ENCODE measurements around the gene SERPINB5.

SERPINB5 gene

DNA sequence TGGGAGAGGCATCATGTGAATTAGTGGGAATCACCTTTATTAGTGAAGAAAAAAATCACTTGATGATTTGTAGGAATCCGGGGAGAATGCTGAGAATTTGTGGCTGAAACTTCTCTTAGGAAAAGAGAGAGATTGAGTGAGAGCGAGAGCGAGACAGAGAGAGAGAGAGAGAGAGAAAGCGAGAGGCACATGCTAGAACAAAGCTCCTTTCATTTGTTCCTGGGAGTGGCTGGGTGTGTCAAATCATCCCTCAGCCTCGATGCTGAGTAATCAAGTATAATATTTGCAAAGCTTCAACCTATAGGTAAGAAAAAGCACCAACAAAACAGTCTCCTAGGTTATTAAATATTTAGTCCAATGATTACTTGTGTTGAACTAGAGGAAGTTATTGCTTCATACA, 4.4 kb upstream of the SERPINB5 start:
- no peak for DNase-seq

DNA sequence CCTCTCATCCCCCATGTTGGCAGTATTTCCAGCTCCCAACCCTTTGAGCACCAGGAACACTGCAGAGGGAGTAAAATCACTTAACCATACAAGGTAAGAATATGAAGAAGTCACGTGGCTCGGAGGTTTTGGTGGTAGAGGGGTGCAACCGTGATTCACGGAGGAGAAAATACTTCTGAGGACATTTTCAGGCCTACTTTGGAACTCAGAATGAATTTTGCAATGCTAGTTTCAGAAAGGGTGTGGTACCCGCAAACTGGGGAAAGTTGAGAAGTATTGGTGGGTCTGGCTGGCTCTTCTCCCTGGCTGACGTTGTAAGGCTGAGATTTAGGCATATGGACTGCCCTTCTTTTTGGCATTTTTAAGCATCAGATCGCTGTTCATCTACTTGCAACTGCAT, 442 bp downstream of the SERPINB5 start:
- no peak for DNase-seq

DNA sequence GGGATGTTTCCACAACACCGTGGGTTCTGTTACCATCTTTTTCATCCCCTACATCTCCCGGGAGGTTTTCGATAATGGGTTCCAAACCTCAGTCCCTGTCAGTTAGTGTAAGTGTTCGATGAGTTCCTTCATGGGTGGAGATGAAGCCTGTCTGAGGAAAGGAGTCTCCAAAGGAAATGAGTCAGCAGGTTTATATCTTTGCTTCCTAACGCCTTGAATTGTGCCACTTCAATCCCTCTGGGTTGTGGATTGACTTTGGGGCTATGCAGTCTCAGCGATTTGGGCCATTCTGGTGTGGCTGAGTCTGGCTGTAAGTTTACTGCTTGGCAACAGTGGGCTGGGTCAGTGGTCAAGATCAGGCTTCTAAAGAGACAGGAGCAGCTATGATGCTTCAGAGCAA, 1.2 kb downstream of the SERPINB5 start:
- DNase-seq = no peak

DNA sequence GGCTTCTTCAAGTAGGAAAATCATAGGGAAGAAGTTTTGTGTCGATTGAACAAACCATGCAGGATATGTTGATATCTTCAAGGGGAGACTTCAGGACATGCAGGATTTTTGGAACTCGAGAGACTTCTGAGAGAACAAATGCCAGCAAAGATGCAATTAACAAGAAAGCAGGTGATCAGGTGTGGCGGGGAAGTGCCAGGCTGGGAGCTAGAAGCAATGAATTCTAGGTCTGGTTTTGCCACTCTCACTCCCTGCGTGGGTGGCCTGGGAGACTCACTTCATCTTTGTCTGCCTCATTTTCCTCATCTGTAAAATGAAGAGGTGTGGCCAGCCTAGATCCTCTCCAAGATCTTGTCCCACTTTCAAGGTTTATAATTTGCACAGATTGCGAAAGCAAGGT, 3.1 kb downstream of the SERPINB5 start:
- DNase-seq = no peak

DNA sequence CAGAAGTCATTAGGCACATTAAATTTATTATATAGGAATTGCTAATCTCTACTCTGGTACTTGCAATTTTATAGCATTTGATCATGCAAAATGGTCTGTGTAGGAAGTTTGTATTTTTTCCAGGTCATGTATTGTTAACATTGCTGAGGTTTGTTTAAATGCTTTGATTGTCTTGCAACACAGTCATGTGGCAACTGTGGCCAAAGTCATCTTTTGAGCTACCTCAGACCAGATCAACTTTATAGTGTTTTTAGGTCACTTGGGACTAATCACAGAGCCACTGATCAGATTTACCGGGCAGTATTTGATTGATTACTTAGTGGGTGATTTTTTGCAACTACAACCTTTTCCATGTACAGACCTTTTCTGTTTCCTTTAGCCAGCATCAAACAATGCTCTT, 3.7 kb downstream of the SERPINB5 start:
- DNase-seq = no peak

DNA sequence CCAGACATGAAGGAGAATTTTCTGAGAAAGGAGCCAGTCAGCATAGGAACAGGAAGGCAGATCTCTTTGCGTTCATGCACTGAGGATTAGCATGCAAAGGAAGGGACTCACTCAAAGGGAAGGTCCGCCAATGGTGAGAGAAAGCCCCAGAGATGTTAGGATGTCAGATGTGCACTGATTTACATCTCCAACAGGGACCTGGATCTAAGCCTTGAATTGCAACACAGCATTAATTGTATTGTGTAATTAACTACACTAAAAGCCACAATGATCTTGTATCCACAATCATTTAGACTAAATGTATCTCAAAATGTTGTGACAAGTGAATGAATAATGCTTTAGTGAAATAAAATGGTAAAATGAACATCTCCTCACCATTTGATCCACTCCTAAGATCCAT, 4.2 kb downstream of the SERPINB5 start:
- no peak for DNase-seq

DNA sequence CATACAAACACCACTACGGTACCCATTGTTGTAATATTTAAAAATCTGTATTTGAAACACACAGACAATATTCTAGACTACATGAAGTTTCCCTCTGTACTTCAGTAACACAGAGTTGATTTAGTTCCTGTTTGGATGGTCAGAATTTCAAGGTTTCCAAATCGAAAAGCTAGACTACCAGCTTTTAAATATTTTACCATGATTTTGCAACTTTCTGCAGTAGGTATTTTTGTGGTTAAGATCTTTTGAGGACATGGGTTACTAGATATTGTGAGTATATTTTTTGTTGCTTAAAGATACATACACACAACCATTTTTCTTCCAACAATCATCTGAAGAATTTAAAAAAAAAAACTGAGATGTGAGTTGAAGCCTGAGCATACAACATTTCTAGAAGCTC, 10.9 kb downstream of the SERPINB5 start:
- no peak for DNase-seq

DNA sequence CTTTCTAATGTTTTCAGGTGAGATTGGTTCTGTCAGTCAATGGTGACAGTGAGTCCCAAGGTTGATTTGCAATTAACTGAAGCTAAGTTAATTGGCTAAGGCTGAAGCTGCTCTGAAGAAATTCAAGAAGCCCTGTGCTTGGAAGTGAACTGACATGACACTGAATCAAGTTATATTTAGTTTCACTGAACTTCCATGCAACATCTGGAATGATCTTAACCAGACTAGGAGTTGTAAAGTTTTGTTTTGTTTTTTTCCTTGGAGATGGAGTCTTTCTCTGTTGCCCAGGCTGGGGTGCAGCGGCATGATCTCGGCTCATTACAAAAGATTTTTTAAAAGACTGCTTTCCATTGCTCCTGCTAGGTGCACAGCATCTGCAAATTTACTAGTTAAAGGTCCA, 11.4 kb downstream of the SERPINB5 start:
- no peak for DNase-seq

DNA sequence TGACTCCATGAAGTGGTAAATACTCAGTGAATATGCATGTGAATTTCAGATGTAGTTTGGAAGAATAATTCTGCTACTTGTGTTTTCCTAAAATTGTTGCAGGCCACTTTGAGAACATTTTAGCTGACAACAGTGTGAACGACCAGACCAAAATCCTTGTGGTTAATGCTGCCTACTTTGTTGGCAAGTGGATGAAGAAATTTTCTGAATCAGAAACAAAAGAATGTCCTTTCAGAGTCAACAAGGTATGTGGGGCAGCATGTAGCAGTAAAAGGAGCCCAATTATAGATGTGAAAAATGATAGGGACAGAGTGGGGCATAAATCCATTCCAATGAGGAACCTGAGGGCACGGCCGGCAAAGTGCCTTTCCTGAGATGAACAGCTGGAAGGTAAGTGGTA, 16.1 kb downstream of the SERPINB5 start:
- DNase-seq = no peak

DNA sequence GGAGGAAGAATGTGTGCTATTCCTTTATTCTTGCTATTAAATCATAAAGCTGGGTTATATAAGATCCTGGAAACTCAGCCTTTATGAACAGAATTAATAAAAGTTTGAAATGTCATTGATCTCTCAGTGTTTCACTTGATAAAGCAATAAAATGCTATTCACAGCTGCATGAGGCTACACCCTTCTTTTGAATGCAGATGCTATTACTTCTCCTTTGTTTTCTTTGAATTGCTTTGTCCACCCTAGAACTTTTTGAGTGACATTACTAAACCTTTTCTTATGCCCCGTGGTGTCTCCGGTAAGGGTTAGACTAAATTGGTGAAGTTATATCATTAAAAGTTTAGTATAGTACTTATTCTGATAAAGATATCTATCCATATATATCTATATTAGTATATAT, 18.9 kb downstream of the SERPINB5 start:
- DNase-seq = no peak

DNA sequence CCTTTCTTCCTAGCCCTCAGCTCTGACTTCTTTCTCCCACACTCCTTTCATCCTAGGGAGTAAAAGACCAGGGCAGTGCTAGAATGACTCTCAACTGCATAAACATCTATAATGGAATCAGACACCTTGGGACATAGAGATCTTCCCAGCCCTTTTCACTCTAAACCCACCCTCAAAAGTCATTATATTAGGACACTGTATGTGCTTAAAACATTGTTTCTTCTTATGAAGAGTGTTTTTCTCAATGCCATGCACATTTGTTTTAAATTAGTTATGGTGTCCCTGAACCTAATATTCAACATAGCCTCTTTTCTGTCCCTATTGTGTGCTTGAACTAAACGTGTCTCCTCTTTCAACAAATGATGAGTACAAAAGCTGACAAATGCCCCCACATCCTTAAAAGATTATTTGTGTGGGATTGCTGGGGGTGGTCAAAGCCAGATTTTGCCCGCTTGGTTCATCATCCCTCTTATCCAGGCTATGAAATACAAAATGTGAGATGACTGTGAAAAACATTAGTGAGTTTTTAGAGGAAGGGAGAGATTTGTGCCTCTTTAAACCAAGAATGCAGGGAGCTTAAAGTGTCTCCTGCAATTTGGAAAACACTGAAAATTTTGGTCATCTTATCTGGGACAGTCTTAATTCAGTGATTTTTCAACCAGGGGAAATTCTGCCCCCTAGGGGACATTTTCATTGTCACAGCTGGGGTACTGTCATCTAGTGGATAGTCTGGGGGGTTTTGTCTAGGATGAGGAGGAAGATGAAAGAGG, 29.0 kb downstream of the SERPINB5 start:
- DNase-seq = peak; percentile 23 to 46

DNA sequence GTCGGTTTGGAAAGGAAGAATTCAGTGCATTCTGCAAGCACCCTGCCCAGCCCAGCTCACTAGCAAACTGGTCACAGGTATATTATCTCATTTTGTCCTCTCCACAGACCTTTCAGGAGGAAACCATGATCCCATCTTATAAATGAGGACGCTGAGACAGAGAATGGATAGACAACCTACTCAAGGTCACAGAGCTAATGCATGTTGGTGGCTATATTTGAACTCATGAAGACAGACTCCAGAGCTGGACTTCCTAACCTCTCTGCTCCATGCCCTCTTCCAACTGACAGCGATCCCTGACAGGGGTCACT, 29.5 kb downstream of the SERPINB5 start:
- no peak for DNase-seq

DNA sequence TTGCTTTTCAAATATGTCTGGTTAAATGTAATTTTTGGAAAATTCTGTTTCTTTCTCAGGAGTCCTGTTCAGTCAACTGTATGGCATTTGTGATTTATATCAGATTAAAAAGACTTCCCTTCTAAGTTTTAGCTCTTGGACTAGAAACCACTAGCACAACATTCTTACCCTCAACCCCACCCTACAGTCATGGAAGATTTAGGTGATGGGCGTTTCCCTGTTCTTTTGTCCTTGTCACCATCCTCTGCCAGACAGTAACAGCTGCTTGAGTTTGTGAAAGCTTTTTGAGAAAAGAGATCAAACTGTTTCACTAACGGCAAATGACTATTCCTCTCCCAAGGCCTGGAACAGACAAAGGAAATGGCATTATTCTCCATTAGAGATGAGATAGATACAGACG, 31.8 kb downstream of the SERPINB5 start:
- no peak for DNase-seq

DNA sequence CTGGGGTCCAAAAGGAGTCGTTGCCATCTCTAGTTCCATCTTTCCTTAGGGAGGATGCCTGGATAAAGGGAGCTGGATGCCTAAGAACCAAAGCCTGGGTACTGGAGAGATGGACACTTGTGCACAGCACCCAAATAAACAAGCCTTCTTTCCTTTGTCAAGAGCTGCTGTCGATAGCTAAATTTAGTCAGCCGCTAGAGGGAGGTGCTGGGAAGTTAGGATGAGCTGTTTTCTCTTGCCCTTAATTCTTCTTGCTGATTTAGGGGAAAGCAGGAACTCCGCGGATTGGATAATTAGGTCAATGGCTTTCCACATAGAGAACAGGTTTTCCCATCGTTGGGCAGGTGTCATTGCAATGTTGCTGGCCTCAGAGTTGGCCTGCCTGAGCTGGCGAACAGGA, 34.5 kb downstream of the SERPINB5 start:
- DNase-seq = peak in 1 of 2 experiments; percentile 9

DNA sequence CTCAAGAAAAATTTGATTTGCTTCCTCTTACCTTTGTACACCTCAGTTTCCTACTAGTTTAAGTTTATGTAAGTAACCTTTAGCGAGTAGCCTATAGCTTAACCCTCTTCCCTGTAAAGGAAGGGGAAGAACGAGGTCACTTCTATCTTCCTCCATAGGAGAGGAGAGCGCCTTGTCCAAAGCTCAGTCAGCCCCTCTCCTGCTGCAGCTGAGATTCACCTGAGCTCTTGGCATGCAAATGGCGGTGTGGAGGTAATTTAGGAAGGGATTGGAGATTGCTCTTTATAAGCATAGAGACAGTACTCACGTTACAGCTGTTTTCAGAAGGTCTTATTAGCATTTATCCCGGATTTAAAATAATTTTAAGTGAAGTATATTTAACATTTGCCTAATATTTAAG, 37.6 kb downstream of the SERPINB5 start:
- no peak for DNase-seq

DNA sequence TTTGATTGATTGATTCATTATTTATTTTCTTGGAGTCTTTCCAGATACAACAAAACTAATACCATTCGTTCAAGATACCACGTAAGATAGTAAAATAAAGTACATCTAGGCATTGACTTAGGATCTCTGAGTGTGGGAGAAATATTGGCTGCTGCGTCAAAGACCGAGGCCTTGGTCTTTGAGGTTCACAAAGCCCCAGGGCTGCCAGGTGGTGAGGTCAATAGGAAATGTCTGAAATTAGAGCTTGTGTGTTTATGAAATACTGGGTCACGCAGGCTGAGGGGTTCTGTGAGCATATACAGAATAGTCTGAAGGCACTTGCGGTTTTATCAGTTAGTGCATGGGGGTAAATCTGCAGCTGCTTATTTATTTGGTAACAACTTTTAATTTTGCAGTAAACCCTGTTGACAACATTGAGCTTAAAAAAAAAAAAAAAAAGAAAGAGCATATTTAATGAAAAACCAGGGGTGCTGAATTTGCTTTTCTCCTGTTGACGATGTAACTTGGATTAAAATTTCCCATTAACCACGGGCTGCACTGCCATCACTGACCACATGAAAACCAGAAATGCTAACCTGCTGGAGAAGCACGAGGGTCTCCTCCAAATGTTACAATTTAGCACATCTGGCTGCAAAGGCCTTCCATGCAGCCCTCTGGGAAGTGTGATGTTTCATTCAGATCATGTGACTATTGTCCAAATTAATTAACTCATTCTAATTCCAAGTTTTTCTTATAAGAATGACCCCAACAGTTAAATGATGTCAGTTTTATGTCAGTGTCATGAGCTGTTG, 38.3 kb downstream of the SERPINB5 start:
- DNase-seq = no peak

DNA sequence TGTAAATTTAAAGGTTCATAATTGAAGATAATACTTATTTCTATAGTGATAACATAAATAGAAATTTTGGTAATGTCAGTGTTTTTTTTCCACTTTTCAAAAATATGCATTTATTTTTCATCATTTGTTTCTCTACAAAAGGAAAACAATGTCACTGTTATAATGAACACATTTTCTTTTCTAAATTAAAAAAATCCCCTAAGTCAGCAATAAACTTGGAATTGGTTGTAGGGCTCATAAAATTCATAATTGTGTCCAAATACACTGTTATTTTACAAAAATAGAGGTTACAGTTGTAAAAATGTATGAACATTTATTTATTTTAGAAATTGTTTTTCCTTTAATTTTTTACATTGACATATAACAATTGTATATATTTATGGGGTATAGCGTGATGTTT, 39.0 kb downstream of the SERPINB5 start:
- no peak for DNase-seq

DNA sequence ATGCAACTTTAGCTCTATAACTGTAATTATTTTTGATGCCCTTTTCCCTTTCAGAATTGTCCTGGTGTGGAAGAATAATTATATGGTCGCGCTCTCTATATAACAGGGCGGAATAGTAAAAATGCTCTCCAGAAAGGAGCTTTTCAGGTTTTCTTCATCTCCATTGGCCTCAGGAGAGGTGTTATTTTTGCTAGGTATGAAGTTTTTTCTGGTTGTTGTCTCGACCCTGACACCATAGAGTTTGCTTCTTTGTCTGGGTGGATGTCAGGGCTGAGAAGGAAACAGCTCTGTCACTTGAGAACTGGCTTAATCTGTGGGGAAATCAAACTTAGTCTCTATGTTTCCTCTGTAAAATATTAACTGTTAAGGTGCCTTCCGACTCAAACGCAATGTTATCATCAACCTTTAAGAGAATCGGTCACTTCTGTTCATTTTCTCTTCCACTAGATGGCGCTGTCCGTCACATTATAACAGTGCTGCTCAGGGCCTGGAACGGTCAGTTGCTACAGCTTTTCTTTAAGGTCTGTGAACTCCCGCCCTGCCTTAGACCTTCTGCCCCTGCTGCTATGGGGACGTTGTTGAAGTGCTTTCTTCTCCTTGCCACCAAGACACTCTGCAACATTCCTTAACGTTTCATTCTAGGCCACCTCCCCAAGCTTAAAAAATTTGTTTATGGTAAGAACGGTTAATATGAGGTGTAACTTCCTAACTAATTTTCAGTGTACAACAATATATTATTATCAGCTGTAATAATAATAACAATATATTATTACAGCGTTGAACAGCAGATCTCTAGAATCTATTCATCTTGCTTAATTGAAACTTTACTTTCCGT, 41.6 kb downstream of the SERPINB5 start:
- DNase-seq = peak; percentile 36 to 56

DNA sequence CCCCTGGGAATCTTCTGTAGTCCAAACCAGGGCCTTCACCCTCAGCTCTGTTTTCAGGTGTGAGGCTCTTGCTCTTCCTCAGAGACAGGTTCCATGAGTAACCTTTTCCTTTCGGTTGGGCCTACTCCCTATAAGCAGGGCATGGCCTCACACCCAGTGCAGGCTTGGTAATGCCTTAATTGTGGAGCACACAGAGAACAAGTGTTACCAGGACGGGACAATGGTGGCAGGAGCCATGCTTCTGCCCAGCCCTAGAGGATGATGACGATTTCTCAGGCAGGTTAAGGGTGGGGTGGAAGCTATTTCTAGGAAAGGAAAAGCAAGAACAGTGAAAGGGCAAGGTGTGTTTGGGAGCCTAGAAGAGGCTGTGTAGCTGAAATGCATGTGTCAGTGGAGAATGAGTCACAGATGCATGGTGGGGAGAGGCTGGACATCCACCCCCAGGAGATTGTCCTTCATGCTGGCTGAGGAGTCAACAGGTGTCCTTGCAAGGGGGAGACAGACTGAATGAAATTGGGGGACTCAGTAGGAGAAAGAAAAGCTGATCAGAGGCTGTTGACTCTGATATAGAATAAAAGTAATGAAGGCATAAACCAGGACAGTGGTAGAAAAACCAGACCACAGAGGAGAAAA, 43.4 kb downstream of the SERPINB5 start:
- no peak for DNase-seq

DNA sequence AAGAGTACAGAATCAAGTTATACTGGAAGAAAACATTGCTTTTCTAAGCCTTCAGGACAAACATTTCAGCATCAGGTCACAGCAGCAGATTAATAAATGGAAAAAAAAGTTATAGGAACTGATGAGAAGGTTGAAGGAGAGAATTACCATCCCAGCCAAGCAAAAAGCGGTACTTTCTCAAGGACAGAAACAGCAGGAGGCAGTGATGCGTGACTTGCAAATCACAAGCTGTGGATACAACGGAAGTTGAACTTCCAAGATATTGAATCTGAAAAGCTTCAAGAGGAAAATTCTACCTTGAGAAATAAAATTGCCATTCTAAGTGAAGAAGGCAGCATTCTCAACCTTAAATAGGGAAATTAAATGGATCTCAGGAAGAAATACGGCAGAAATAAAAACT, 46.9 kb downstream of the SERPINB5 start:
- DNase-seq = no peak

DNA sequence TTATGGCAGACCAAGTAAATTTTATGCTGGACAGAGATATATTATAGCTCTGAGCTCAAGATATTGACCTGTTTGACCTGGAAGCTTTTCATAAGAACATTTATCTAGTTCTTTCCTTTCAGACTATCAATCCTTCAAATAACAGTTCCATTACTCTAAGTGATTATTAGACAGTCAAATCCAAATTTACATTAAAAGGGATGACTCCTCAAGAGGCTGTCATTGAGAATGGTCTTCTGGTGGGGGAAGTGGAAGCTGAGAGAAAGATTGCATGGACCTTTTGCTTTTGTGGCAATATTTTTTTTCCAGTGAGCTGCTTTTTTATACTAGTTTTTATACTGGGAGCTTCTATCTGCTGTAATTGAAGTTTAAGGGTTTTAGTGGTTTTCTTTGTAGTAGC, 50.5 kb downstream of the SERPINB5 start:
- no peak for DNase-seq

DNA sequence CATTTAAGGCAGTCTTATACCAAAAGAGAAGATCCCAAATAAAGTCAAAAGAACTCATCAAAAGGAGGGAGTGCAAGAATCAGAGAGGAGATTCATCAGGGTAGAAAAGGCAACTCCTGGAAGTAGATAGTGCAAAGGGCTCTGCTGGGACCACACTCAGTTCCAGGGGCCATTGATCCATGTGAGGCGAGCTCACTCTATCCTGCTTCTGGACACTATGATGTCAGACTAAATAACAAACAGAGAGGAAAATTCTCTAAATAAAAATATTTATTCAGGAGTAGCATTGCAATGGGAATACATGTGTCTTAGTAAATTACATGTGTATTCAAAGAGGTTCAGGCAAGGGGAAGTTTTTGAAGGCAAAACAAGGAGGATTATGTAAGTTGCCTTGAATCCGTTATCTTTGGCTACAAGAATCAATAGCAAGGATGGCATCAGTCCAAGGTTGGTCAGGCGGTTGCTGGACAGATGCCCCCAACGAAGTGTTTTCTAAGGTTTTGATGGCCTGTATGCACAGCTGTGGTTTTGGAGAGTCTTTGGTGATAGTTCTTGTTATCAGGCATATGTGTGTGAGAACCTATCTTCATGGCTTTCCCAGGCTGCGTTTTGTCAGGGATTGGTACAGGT, 52.2 kb downstream of the SERPINB5 start:
- no peak for DNase-seq

DNA sequence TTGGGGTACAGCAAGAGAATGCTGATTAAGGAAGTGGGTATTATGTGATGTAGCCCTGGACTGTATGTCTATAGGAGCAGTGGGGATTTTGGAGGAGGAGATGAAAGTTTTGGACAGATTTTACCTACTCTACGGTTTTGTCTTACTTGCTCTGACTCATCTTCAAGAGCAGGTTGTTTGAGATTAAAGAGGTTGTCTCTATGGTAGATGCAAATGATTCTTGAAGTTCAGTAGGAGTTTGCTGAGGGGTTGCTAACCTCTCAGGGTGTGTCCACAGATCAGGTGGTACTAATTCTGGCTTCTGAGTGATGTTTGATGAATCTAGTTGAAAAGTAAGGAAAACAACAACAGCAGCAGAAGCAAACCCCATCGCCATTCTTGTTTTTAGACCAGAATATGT, 55.7 kb downstream of the SERPINB5 start:
- no peak for DNase-seq
